ENCODE measurements around the gene CDCA4. TPM values are rescaled to one million over a fixed set of nuclear protein-coding genes. Genes with fewer than 3 reads are reported as not detected.

CDCA4 gene
- total and polyA plus RNA-seq, 10 of the 15 experiments (the other 5 are each of a cell fraction or from before 2014, with no cell fraction given) = 10.4 to 64.0 (median 52.1) TPM

- TF ChIP-seq CREM (IDR thresholded peaks at IDR 0.05; ENCODE audit: low read depth) (no peak; the same call in 1 of the 2 replicates), SMAD5 (IDR thresholded peaks at IDR 0.05; ENCODE audit: low read depth) (0 out of 2 replicates have a peak, but pooled peaks have one; percentile 25), FOXK2 (IDR thresholded peaks at IDR 0.05) (no peak), IRF4 (IDR thresholded peaks at IDR 0.05; ENCODE audit: low read depth, low read length) (no peak), NR2F1 (conservative IDR thresholded peaks at IDR 0.05) (no peak; the same call in 1 of the 2 replicates), ZBED1 (IDR thresholded peaks at IDR 0.05; ENCODE audit: borderline replicate concordance) (no peak), STAT3 (IDR thresholded peaks at IDR 0.05; ENCODE audit: low read depth, low read length) (no peak), ATF2 (IDR thresholded peaks at IDR 0.05; ENCODE audit: low read length) (no peak), BHLHE40 (IDR thresholded peaks at IDR 0.05; ENCODE audit: borderline replicate concordance in 1 of 2, low read depth in 2 of 2, low read length in 1 of 2) (no peak; a peak in 1 of 4 replicates), BACH1 (IDR thresholded peaks at IDR 0.05; ENCODE audit: borderline replicate concordance) (peak; percentile 54; the same call in 1 of the 2 replicates), EGR1 (IDR thresholded peaks at IDR 0.05; ENCODE audit: borderline replicate concordance in 1 of 2, low read depth in 2 of 2, low read length in 2 of 2) (no peak), KDM1A (IDR thresholded peaks at IDR 0.05; ENCODE audit: borderline replicate concordance) (no peak), EP300 (IDR thresholded peaks at IDR 0.05; ENCODE audit: borderline replicate concordance in 1 of 2, control insufficient read depth in 1 of 2, low read depth in 2 of 2, low read length in 2 of 2) (no peak), BCL11A (IDR thresholded peaks at IDR 0.05; ENCODE audit: low read depth, low read length) (no peak), ZNF217 (IDR thresholded peaks at IDR 0.05) (no peak), BMI1 (IDR thresholded peaks at IDR 0.05; ENCODE audit: borderline replicate concordance) (no peak), BRCA1 (IDR thresholded peaks at IDR 0.05; ENCODE audit: low read depth, low read length) (no peak), RCOR1 (conservative IDR thresholded peaks at IDR 0.05; ENCODE audit: low read depth, low read length) (no peak), SREBF1 (IDR thresholded peaks at IDR 0.05; ENCODE audit: low read length) (no peak), RFX5 (IDR thresholded peaks at IDR 0.05; ENCODE audit: low read depth, low read length) (no peak), NFYA (IDR thresholded peaks at IDR 0.05; ENCODE audit: borderline replicate concordance, low read depth, low read length) (no peak), ZNF207 (IDR thresholded peaks at IDR 0.05; ENCODE audit: borderline replicate concordance) (no peak), YBX1 (IDR thresholded peaks at IDR 0.05) (no peak), USF2 (IDR thresholded peaks at IDR 0.05; ENCODE audit: borderline replicate concordance, low read depth, low read length) (no peak), CEBPB (IDR thresholded peaks at IDR 0.05; ENCODE audit: borderline replicate concordance in 1 of 2, low read depth in 2 of 2, low read length in 2 of 2) (no peak)
- TF ChIP-seq, protein P1, sequence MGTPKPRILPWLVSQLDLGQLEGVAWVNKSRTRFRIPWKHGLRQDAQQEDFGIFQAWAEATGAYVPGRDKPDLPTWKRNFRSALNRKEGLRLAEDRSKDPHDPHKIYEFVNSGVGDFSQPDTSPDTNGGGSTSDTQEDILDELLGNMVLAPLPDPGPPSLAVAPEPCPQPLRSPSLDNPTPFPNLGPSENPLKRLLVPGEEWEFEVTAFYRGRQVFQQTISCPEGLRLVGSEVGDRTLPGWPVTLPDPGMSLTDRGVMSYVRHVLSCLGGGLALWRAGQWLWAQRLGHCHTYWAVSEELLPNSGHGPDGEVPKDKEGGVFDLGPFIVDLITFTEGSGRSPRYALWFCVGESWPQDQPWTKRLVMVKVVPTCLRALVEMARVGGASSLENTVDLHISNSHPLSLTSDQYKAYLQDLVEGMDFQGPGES (IDR thresholded peaks at IDR 0.05) = no peak
- TF ChIP-seq, protein P2, sequence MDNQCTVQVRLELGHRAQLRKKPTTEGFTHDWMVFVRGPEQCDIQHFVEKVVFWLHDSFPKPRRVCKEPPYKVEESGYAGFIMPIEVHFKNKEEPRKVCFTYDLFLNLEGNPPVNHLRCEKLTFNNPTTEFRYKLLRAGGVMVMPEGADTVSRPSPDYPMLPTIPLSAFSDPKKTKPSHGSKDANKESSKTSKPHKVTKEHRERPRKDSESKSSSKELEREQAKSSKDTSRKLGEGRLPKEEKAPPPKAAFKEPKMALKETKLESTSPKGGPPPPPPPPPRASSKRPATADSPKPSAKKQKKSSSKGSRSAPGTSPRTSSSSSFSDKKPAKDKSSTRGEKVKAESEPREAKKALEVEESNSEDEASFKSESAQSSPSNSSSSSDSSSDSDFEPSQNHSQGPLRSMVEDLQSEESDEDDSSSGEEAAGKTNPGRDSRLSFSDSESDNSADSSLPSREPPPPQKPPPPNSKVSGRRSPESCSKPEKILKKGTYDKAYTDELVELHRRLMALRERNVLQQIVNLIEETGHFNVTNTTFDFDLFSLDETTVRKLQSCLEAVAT (IDR thresholded peaks at IDR 0.05) = peak; percentile 53; the same call in 1 of the 2 replicates
These were observed 745 bp downstream of the CDCA4 start (continued) for GRCh38 chr14:105019861-105020814.

Data from GM12878 (cell line).